ENCODE results near the gene TNFRSF11A.

TNFRSF11A gene

GRCh38 chr18:62346333-62347088 lies 21.4 kb downstream of the TNFRSF11A start:
- no peak for DNase-seq

- no peak for DNase-seq
Measured at GRCh38 chr18:62347089-62347506, 22.0 kb downstream of the TNFRSF11A start.

- DNase-seq = no peak
Measured at GRCh38 chr18:62348474-62348873, 23.4 kb downstream of the TNFRSF11A start.

- no peak for DNase-seq
Measured at GRCh38 chr18:62353170-62353569, 28.1 kb downstream of the TNFRSF11A start.

GRCh38 chr18:62354151-62354550 lies 29.0 kb downstream of the TNFRSF11A start:
- DNase-seq = no peak

- no peak for DNase-seq
Measured at GRCh38 chr18:62357079-62357719, 32.1 kb downstream of the TNFRSF11A start.

- no peak for DNase-seq
Measured at GRCh38 chr18:62360805-62361204, 35.7 kb downstream of the TNFRSF11A start.

- DNase-seq = no peak
Measured at GRCh38 chr18:62361288-62361687, 36.2 kb downstream of the TNFRSF11A start.

GRCh38 chr18:62364558-62364957 lies 39.4 kb downstream of the TNFRSF11A start:
- no peak for DNase-seq

- DNase-seq = no peak
Measured at GRCh38 chr18:62365420-62365819, 40.3 kb downstream of the TNFRSF11A start.

GRCh38 chr18:62366992-62367391 lies 41.9 kb downstream of the TNFRSF11A start:
- no peak for DNase-seq

- no peak for DNase-seq
Measured at GRCh38 chr18:62368100-62368499, 43.0 kb downstream of the TNFRSF11A start.

GRCh38 chr18:62369129-62369644 lies 44.1 kb downstream of the TNFRSF11A start:
- no peak for DNase-seq

- DNase-seq = no peak
Measured at GRCh38 chr18:62370366-62370765, 45.3 kb downstream of the TNFRSF11A start.

- no peak for DNase-seq
Measured at GRCh38 chr18:62371436-62371835, 46.3 kb downstream of the TNFRSF11A start.

- no peak for DNase-seq
Measured at GRCh38 chr18:62372156-62372555, 47.0 kb downstream of the TNFRSF11A start.

GRCh38 chr18:62372882-62373281 lies 47.8 kb downstream of the TNFRSF11A start:
- no peak for DNase-seq

GRCh38 chr18:62374410-62374965 lies 49.4 kb downstream of the TNFRSF11A start:
- DNase-seq = no peak

- no peak for DNase-seq
Measured at GRCh38 chr18:62377131-62377807, 52.2 kb downstream of the TNFRSF11A start.

GRCh38 chr18:62379051-62379450 lies 53.9 kb downstream of the TNFRSF11A start:
- DNase-seq = no peak

GRCh38 chr18:62381373-62381772 lies 56.3 kb downstream of the TNFRSF11A start:
- DNase-seq = no peak

- no peak for DNase-seq
Measured at GRCh38 chr18:62384068-62384467, 59.0 kb downstream of the TNFRSF11A start.

- no peak for DNase-seq
Measured at GRCh38 chr18:62384610-62385097, 59.5 kb downstream of the TNFRSF11A start.
